ENCODE data around the gene ACVR1B.

GRCh38 chr12:51994539-51994820 lies 43.0 kb downstream of the ACVR1B start:
- TF ChIP-seq, protein P1, sequence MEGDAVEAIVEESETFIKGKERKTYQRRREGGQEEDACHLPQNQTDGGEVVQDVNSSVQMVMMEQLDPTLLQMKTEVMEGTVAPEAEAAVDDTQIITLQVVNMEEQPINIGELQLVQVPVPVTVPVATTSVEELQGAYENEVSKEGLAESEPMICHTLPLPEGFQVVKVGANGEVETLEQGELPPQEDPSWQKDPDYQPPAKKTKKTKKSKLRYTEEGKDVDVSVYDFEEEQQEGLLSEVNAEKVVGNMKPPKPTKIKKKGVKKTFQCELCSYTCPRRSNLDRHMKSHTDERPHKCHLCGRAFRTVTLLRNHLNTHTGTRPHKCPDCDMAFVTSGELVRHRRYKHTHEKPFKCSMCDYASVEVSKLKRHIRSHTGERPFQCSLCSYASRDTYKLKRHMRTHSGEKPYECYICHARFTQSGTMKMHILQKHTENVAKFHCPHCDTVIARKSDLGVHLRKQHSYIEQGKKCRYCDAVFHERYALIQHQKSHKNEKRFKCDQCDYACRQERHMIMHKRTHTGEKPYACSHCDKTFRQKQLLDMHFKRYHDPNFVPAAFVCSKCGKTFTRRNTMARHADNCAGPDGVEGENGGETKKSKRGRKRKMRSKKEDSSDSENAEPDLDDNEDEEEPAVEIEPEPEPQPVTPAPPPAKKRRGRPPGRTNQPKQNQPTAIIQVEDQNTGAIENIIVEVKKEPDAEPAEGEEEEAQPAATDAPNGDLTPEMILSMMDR (IDR thresholded peaks at IDR 0.05; ENCODE audit: poor library complexity) = no peak
- TF ChIP-seq EZH2 (IDR thresholded peaks at IDR 0.05; ENCODE audit: borderline replicate concordance) (no peak), EZH2phosphoT487 (IDR thresholded peaks at IDR 0.05; ENCODE audit: low read depth, severe bottlenecking, unreplicated experiment) (no peak)
